Left forelimb (tissue), 1 donor: ENCODE measurements around the gene ABCA12.
"Not testable (repeated sequence)": the region's sequence is repeated elsewhere in the genome, so short reads cannot be mapped to it uniquely, and the experiment has no call there.

Experiments
- DNase-seq: peaks from one replicate; pipeline ENCODE4 v3.0.0-alpha.2; 2018; ENCODE audit warnings: low spot score

The ABCA12 gene

GRCh38 chr2:215138479-215138878, at the start of gene ABCA12:
Gene ABCA12 (minus strand): TSS chr2:215138626. CDS start chr2:215138208, 418 bp downstream.
- no peak for DNase-seq

- DNase-seq, result no peak
Measured at GRCh38 chr2:215188078-215188477, 49.7 kb upstream of the ABCA12 start.

DNA sequence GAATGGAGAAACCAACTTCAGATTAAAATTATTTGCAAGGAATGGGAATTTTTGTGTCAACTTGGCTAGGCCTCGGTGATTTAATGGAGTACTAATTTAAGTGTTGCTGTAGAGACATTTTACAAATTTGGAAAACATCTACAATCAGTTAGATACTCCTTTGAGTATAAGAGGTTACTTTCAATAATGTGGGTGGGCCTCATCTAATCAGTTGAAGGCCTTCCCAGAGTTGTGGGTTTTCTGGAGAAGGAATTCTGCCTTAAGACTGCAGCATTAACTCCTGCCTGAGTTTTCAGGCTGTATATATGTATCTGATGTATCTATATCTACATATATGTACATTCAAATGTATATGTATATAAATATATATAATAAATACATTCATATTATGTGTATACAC, 47.6 kb upstream of the ABCA12 start:
- no peak for DNase-seq

DNA sequence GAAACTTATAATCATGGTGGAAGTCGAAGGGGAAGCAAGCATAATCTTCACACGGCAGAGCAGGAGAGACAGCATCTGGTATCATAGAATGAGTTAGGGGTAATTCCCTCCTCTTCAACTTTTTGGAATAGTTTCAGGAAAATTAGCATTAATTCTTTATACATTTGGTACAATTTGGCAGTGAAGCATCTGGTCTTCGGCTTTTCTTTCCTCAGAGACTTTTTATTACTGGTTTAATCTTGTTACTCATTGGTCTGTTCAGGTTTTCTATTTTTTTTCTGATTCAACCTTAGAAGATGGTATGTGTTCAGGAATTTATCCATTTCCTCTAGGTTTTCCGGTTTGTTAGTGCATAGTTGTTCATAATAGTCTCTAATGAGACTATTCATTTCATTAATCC, 39.7 kb upstream of the ABCA12 start:
- DNase-seq, result no peak

- no peak for DNase-seq
Measured at GRCh38 chr2:215171796-215172195, 33.4 kb upstream of the ABCA12 start.

- DNase-seq, result no peak
Measured at GRCh38 chr2:215171151-215171550, 32.7 kb upstream of the ABCA12 start.

DNA sequence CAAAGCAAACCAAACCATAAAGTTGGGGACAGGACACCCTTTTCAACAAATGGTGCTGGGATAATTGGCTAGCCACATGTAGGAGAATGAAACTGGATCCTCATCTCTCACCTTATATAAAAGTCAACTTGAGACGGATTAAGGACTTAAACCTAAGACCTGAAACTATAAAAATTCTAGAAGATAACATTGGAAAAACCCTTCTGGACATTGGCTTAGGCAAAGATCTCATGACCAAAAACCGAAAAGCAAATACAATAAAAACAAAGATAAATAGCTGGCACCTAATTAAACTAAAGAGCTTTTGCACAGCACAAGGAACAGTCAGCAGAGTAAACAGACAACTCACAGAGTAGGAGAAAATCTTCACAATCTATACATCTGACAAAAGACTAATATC, 28.1 kb upstream of the ABCA12 start:
- DNase-seq, result not testable (repeated sequence)

DNA sequence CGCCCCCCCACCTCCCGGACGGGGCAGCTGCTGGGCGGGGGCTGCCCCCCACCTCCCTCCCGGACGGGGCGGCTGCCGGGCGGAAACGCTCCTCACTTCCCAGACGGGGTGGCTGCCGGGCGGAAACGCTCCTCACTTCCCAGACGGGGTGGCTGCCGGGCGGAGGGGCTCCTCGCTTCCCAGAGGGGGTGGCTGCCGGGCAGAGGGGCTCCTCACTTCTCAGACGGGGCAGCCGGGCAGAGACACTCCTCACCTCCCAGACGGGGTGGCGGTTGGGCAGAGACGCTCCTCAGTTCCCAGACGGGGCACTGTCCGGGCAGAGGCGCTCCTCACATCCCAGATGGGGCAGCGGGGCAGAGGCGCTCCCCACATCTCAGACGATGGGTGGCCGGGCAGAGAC, 24.9 kb upstream of the ABCA12 start:
- not testable (repeated sequence) for DNase-seq

DNA sequence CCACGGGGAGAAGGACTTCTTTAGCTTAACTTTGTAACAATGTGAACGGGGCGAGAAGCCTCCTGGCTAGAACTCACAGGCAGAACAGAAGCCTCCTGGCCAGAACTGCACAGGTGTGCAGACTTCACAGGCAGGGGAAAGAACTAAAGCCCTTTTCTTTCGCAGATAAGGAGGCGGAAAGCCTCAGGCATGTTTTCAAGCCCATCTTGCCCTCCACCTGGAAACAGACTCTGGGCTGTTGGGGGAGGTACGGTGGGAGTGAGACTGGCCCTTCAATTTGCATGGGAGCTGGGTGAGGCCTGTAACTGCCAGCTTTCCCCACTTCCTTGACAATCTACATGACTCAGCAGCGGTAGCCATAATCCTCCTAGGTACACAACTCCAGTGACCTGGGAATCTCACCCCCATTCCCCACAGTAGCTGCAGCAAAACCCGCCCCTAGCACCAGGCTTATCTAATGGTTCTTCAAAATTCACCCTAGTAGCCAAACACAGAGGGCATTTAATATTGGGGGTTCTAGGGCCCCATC, 22.9 kb upstream of the ABCA12 start:
- no peak for DNase-seq

GRCh38 chr2:215160081-215160480, 21.7 kb upstream of the ABCA12 start:
- no peak for DNase-seq

- no peak for DNase-seq
Measured at GRCh38 chr2:215156453-215156852, 18.0 kb upstream of the ABCA12 start.

DNA sequence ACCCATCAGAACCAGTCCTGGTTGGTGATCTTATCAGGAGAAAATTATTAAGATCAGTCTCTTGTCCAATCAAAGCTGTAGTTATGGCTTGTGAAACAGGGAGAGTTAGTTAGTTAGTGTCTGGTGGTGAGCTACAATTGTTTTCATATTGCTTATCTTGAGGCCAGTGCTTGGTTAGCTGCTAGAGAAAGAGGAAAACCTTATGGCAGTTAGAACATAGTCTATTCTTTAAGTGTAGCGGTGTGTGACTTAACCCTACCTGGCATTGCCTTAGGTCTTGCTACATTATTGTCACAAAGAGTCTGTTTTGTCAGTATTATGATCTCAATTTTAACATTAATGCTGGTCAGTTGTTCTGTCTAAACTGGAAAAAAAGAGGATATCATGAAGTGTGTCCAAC, 11.5 kb upstream of the ABCA12 start:
- no peak for DNase-seq

GRCh38 chr2:215149486-215149885, 11.1 kb upstream of the ABCA12 start:
- DNase-seq, result no peak

DNA sequence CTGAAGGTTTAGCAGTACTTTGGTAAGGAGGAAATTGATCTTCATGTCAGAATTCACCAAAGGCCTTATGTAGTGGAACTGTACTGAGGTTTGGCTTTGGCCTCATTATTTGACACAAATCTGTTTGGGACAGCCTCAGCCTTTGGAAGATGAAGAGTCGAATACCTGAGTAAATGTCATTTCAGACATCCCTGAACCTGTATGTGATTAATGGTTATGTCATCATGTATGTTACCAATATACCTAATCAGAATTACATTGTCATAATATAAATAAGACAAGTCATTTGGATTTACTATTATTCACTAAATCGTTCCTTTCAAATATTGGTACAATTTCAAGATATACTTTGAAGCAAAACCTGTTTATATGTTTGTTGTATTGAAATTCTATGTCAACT, 10.6 kb upstream of the ABCA12 start:
- DNase-seq, result no peak

- no peak for DNase-seq
Measured at GRCh38 chr2:215145611-215146010, 7.2 kb upstream of the ABCA12 start.

DNA sequence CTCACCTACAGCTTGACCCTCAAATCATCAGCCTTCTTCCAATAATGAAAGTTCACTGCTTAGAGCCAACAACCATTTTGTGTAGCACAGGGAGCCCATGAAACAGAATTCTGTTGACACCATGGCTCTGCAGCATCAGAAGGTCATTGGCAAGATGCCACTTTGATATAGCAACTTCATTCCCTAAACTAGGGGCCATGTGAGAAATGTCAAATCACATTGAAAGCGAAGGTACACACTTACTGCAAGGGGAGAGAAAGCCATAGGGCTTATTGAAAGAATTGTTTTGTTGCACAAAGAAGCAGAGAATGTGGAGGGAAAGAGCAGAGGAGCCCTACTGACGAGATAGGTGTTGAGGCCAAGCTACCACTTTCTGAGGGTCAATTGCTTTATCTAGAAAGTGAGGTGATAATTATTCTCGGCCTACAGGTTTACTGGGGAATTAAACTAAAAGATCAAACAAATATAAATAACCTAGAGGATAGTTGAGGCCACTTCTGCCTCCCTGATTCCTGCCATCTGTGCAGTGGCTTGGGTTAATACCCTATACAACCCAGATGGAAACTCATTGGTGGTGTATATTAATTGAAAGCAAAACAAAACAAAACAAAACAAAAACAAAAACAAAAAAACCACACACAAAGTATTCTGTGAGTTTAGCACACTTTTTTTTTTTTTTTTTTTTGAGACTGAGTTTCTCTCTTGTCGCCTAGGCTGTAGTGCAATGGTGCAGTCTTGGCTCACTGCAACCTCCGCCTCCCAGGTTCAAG, 5.9 kb upstream of the ABCA12 start:
- DNase-seq, result no peak

DNA sequence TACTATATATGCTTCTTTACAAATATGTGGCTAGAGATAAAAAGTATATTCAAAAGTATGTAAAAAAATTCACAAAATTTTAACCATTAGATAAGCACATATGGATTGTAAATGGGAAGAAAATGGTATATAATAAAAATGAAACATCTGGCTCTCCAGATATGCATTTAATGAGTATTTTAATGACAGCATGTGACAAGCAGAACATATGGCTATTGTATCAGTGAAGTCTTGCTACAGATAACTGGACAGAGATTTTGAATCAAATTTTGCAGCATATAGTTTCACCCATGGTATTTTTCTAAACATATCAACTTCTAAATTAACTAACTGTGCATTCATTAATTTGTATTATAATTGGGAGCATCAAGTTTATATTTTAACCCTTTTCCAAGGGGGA, 5.0 kb upstream of the ABCA12 start:
- DNase-seq, result no peak

- DNase-seq, result no peak
Measured at GRCh38 chr2:215141706-215142105, 3.3 kb upstream of the ABCA12 start.

DNA sequence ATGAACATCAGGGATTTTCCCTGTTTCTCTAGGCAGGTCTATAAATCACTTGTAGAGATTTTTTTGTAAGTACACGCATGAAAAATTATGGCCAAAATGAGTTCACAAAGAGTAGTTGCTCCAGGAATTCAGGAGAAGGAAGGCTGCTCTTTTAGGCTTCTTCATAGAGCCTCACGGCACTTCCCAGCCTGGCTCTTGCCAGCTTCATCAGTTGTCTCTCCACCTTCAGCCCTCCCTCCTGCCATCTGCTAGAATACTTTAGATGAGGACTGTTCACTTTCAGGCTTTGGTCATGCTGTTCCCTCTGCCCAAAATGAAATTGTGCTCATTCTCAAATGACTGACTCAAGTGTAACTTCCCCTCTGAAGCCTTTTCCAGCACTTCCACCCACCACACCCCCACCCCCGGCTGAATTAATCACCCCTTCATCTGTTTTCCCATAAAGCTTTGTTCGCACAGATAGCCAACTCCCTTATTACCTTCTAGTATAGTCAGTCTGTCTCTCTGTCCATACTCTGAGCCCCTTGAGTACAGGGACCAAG, 1.8 kb upstream of the ABCA12 start:
- DNase-seq, result no peak

GRCh38 chr2:215137741-215138340, 585 bp downstream of the ABCA12 start:
- DNase-seq, result no peak

GRCh38 chr2:215137329-215137686, 1.1 kb downstream of the ABCA12 start:
- no peak for DNase-seq

DNA sequence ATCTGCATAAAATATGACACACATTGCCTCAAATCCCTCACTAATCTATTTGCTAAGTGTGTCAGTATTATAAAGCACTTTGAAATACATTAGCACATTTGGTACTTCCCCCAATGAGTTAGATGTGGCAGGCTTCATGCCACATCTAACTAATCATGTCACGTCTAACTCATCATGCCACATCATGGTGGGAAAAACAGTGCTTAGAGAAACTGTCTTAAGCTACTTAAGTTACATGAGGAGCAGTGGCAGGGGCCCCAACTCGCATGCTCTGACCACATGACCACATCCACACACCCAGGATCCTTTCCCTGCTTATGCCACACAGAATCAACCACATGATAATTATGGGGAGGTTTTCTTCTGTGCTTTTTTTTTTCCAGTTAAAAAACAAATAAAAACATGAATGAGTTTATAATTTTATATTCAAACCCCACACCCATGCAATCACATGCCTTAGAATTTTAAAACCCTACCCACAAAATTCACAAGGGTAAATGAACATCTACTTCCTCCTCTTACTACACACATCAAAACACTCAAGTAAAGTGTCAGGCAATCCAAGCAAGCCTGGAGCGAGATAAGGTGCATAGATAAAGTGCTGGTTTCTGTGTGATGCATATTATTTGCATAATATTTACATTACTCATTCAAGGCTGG, 1.6 kb downstream of the ABCA12 start:
- DNase-seq, result no peak

GRCh38 chr2:215120401-215120800, 18.0 kb downstream of the ABCA12 start:
- DNase-seq, result no peak
